ENCODE data around the gene RBX1.

DNA sequence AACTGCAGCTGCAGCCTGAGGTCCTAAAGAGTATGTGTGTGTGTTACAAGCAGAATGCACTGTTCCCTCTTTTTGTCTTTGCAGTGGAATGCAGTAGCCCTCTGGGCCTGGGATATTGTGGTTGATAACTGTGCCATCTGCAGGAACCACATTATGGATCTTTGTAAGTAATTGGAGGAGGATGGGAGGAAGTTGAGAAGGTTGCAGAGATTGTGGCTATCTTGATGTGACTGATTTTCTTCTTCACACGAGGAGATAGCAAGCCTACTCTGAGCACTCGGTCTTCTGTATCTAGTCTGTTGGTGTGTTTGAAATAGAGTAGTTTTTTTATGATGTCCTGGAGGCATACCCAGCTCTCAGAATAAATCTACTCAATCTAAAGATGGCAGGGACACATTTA lies 2.3 kb downstream of the RBX1 start:
- TF ChIP-seq POLR2AphosphoS5 (IDR thresholded peaks at IDR 0.05; ENCODE audit: insufficient read depth in 1 of 2, low read depth in 1 of 2) = no peak
- TF ChIP-seq CTCF (IDR thresholded peaks at IDR 0.05) = no peak

Data from vagina (tissue), 2 donors.